ENCODE results near the gene COMMD7. TPM values are rescaled to one million over a fixed set of nuclear protein-coding genes. Genes with fewer than 3 reads are reported as not detected.

The COMMD7 gene
- total RNA-seq, 1 donor from 2014 or later = 37.9 TPM

GRCh38 chr20:32656827-32657226 is 86.4 kb downstream of the COMMD7 start:
- ATAC-seq (ENCODE audit: low read depth) (no peak), DNase-seq (no peak)
- Mint-ChIP-seq H3K36me3 (ENCODE audit: low read depth) (no peaks in the 10 kb centered on the region), H3K4me3 (no peak overlapping the region), H3K4me1 (peaks cover 2% of the 10 kb centered on the region), H3K27me3 (peaks cover 3% of the 10 kb centered on the region), H3K9me3 (peaks cover 3% of the 10 kb centered on the region), H3K27ac (no peak overlapping the region)
- CTCF ChIA-PET = interaction anchor here (8.7 kb wide), 1 partner anchor 132 kb away, joined by 178 read pairs; no protein-coding TSS in a partner anchor
- POLR2A ChIA-PET = no interaction called here
- intact Hi-C loops (cut with micrococcal nuclease) = loop anchor here (10.0 kb wide), 1 partner anchor 202 kb away; no protein-coding TSS in a partner anchor
- no peak for TF ChIP-seq CTCF (IDR thresholded peaks at IDR 0.05)

- Mint-ChIP-seq H3K36me3 (ENCODE audit: low read depth) (no peaks in the 10 kb centered on the region), H3K4me3 (no peak overlapping the region)
- POLR2A ChIA-PET = no interaction called here
These were observed 87.3 kb downstream of the COMMD7 start for GRCh38 chr20:32655903-32656512.

GRCh38 chr20:32652739-32653526 is 90.3 kb downstream of the COMMD7 start:
- ChIA-PET CTCF (interaction anchor here (0.5 to 8.7 kb wide), 17 partner anchors 10 to 860 kb away, joined by 3 to 178 read pairs (median 4); partner anchors contain the start of gene ASXL1), POLR2A (interaction anchor here (0.7 to 1.8 kb wide), 2 partner anchors 113 to 130 kb away, joined by 8 read pairs; no protein-coding TSS in a partner anchor)

More at GRCh38 chr20:32655903-32656512, 87.3 kb downstream of the COMMD7 start:
- no peak for ATAC-seq (ENCODE audit: low read depth)
- Mint-ChIP-seq H3K9me3 (peaks cover 3% of the 10 kb centered on the region), H3K4me1 (peaks cover 8% of the 10 kb centered on the region), H3K27me3 (peaks cover 3% of the 10 kb centered on the region), H3K27ac (no peak overlapping the region)
- CTCF ChIA-PET = interaction anchor here (8.7 kb wide), 1 partner anchor 131 kb away, joined by 178 read pairs; no protein-coding TSS in a partner anchor
- intact Hi-C loops (cut with micrococcal nuclease) = loop anchor here (10.0 kb wide), 1 partner anchor 201 kb away; no protein-coding TSS in a partner anchor
- no peak for DNase-seq
- no peak for TF ChIP-seq CTCF (IDR thresholded peaks at IDR 0.05)

More at GRCh38 chr20:32652739-32653526, 90.3 kb downstream of the COMMD7 start:
- no peaks in the 10 kb centered on the region for H3K9me3 Mint-ChIP-seq
- peaks cover 8% of the 10 kb centered on the region for H3K4me1 Mint-ChIP-seq
- H3K36me3 Mint-ChIP-seq (ENCODE audit: low read depth) = no peaks in the 10 kb centered on the region
- H3K4me3 Mint-ChIP-seq = no peak overlapping the region
- peak; percentile 74 for TF ChIP-seq CTCF (IDR thresholded peaks at IDR 0.05)
- peaks cover 3% of the 10 kb centered on the region for H3K27me3 Mint-ChIP-seq
- peak; percentile 97 for ATAC-seq (ENCODE audit: low read depth)
- intact Hi-C loops (cut with micrococcal nuclease) = loop anchor here (1.0 to 10.0 kb wide), 8 partner anchors 132 to 830 kb away; no protein-coding TSS in a partner anchor
- no peak overlapping the region for H3K27ac Mint-ChIP-seq
- peak; percentile 79 for DNase-seq

Other genes with a start within 250 kb of the COMMD7 start
- gene NOL4L, start 158.1 kb downstream of the COMMD7 start, total RNA-seq = 4.3 and 4.7 TPM in 2 replicates
- 0.05 TPM in 1 of 2 replicates, not detected in the other for gene C20orf203, start 69.5 kb downstream of the COMMD7 start, total RNA-seq
- 0.20 and 0.32 TPM in 2 replicates for gene DNMT3B, start 18.9 kb upstream of the COMMD7 start, total RNA-seq
- gene MAPRE1, start 76.5 kb upstream of the COMMD7 start, total RNA-seq = 97.4 and 98.1 TPM in 2 replicates
- 0.71 TPM in 2 replicates for gene EFCAB8, start 115.5 kb upstream of the COMMD7 start, total RNA-seq